Natural killer cell (primary cell): ENCODE data around the gene LRRTM3. TPM values are rescaled to one million over a fixed set of nuclear protein-coding genes. Genes with fewer than 3 reads are reported as not detected.

Experiments
- ATAC-seq, 3 donors: fragments of 150-1000 bp in 2 of 3; fragments of 200-7000 bp in 1 of 3; cut with Tn5 transposase; 1 replicate in 1 of 3; 2 replicates in 2 of 3; pipeline ENCODE4 v1.10.0; 2021; ENCODE audit warnings: mild to moderate bottlenecking in 2 of 3, moderate library complexity in 2 of 3
- DNase-seq, 2 donors: peaks; one replicate each; pipeline versions ENCODE4 v3.0.0 to v3.0.0-alpha.2; 2013 to 2021; ENCODE audit warnings: mixed read lengths in 1 of 2
- H3K27ac ChIP-seq: one replicate; pipeline ENCODE4 v1.5.1; 2013; ENCODE audit warnings: mild to moderate bottlenecking, low read length
- H3K27me3 ChIP-seq: one replicate; pipeline ENCODE4 v1.6.1; 2013; ENCODE audit warnings: low read length; ENCODE audit not compliant: control insufficient read depth, insufficient read depth
- H3K36me3 ChIP-seq: one replicate; pipeline ENCODE4 v1.6.1; 2013; ENCODE audit warnings: low read length; ENCODE audit not compliant: control insufficient read depth, insufficient read depth
- H3K4me1 ChIP-seq: one replicate; pipeline ENCODE4 v1.6.1; 2013; ENCODE audit warnings: low read length; ENCODE audit not compliant: control insufficient read depth, insufficient read depth
- H3K4me3 ChIP-seq: one replicate; pipeline ENCODE4 v1.5.1; 2013; ENCODE audit warnings: low read length
- H3K9me3 ChIP-seq: one replicate; pipeline ENCODE4 v1.6.1; 2013; ENCODE audit warnings: low read length; ENCODE audit not compliant: control insufficient read depth, insufficient read depth
- H3K27ac Mint-ChIP-seq, 2 donors: one replicate each; pipeline ENCODE4 v1.8.0; 2022; ENCODE audit warnings: mild to moderate bottlenecking in 2 of 2, mixed read lengths in 2 of 2, moderate library complexity in 1 of 2
- H3K27me3 Mint-ChIP-seq, 2 donors: one replicate each; pipeline ENCODE4 v1.8.0; 2022; ENCODE audit warnings: low read depth in 2 of 2, mixed read lengths in 2 of 2
- H3K36me3 Mint-ChIP-seq: one replicate; pipeline ENCODE4 v1.8.0; 2022; ENCODE audit warnings: mixed read lengths
- H3K4me1 Mint-ChIP-seq, 2 donors: one replicate each; pipeline ENCODE4 v1.8.0; 2022; ENCODE audit warnings: mixed read lengths in 2 of 2
- H3K4me3 Mint-ChIP-seq: one replicate; pipeline ENCODE4 v1.8.0; 2022; ENCODE audit warnings: mild to moderate bottlenecking, moderate library complexity, mixed read lengths
- H3K9me3 Mint-ChIP-seq, 2 donors: one replicate each; pipeline ENCODE4 v1.8.0; 2022; ENCODE audit warnings: mixed read lengths in 2 of 2
- CTCF ChIP-seq: fragments of 200-600 bp; IDR thresholded peaks from one replicate; pipeline ENCODE4 v1.8.0; 2022; ENCODE audit warnings: antibody characterized with exemption
- WGBS: methylation state at CpG from one replicate; pipeline ENCODE4 v1.1.7; 2013; ENCODE audit warnings: missing lambda C conversion rate; ENCODE audit not compliant: insufficient coverage; 5-methylcytosine and 5-hydroxymethylcytosine counted together
- intact Hi-C: fragments of 100-400 bp; cut with micrococcal nuclease; formaldehyde crosslinking; loops from one replicate; pipeline ENCODE4 v1.14.2; 2022
- total RNA-seq, 4 donors: library from RNA; stranded (reverse); fragments of 120-200 nt in 1 of 4; gene quantifications; one replicate each; pipeline versions ENCODE4 v1.2.3 to v1.2.4, GENCODE V29; 2013 to 2022

The LRRTM3 gene
- total RNA-seq, 3 donors from 2014 or later (not counting 1 experiment from before 2014, with no cell fraction given), result not detected

GRCh38 chr10:67086327-67087134 is 160.7 kb downstream of the LRRTM3 start:
- Mint-ChIP-seq H3K4me1 (no peaks in the 10 kb centered on the region), H3K9me3 (peaks cover 4% of the 10 kb centered on the region in 2 donors)
- no peak for DNase-seq

GRCh38 chr10:67087135-67087425 is 161.2 kb downstream of the LRRTM3 start:
- ATAC-seq (no peak), DNase-seq (no peak)
- Mint-ChIP-seq H3K27ac (no peak overlapping the region), H3K36me3 (no peaks in the 10 kb centered on the region), H3K27me3 (no peaks in the 10 kb centered on the region), H3K4me3 (no peak overlapping the region), H3K4me1 (no peaks in the 10 kb centered on the region), H3K9me3 (peaks cover 3 to 5% of the 10 kb centered on the region in 2 donors)
- H3K4me3 ChIP-seq, result no peak overlapping the region
- H3K36me3 ChIP-seq, result no peaks in the 10 kb centered on the region
- no peaks in the 10 kb centered on the region for H3K9me3 ChIP-seq
- H3K27me3 ChIP-seq, result no peaks in the 10 kb centered on the region
- intact Hi-C loops, result no loop called here
- no peak overlapping the region for H3K27ac ChIP-seq
- no peak for TF ChIP-seq CTCF
- no peaks in the 10 kb centered on the region for H3K4me1 ChIP-seq

More at GRCh38 chr10:67086327-67087134, 160.7 kb downstream of the LRRTM3 start:
- H3K27me3 Mint-ChIP-seq, result no peaks in the 10 kb centered on the region
- no peaks in the 10 kb centered on the region for H3K4me1 ChIP-seq
- 57% methylated on average over 1 of the region's 2 CpGs for WGBS
- no peaks in the 10 kb centered on the region for H3K36me3 Mint-ChIP-seq
- no peaks in the 10 kb centered on the region for H3K27me3 ChIP-seq
- H3K27ac ChIP-seq, result no peak overlapping the region
- no peak for TF ChIP-seq CTCF
- no peaks in the 10 kb centered on the region for H3K36me3 ChIP-seq
- H3K4me3 Mint-ChIP-seq, result no peak overlapping the region
- intact Hi-C loops, result no loop called here
- no peak overlapping the region for H3K27ac Mint-ChIP-seq
- H3K4me3 ChIP-seq, result no peak overlapping the region
- H3K9me3 ChIP-seq, result no peaks in the 10 kb centered on the region
- no peak for ATAC-seq

- intact Hi-C loops, result no loop called here
- Mint-ChIP-seq H3K27me3 (no peaks in the 10 kb centered on the region), H3K27ac (no peak overlapping the region), H3K4me1 (no peaks in the 10 kb centered on the region), H3K9me3 (peaks cover 3 to 5% of the 10 kb centered on the region in 2 donors), H3K36me3 (no peaks in the 10 kb centered on the region), H3K4me3 (no peak overlapping the region)
- TF ChIP-seq CTCF, result no peak
- Histone ChIP-seq H3K36me3 (no peaks in the 10 kb centered on the region), H3K4me3 (no peak overlapping the region), H3K9me3 (no peaks in the 10 kb centered on the region), H3K27me3 (no peaks in the 10 kb centered on the region), H3K4me1 (no peaks in the 10 kb centered on the region), H3K27ac (no peak overlapping the region)
- WGBS, result no CpG with 5 or more reads among the region's 1 CpG
- no peak for DNase-seq
- no peak for ATAC-seq
Observed at GRCh38 chr10:67088036-67088435, 162.2 kb downstream of the LRRTM3 start.

- Mint-ChIP-seq H3K4me3 (no peak overlapping the region), H3K36me3 (no peaks in the 10 kb centered on the region), H3K4me1 (no peaks in the 10 kb centered on the region), H3K27ac (no peak overlapping the region), H3K9me3 (peaks cover 4 to 5% of the 10 kb centered on the region in 2 donors), H3K27me3 (no peaks in the 10 kb centered on the region)
- WGBS, result 75% methylated on average over 2 of the region's 2 CpGs
- Histone ChIP-seq H3K9me3 (no peaks in the 10 kb centered on the region), H3K36me3 (no peaks in the 10 kb centered on the region), H3K4me1 (no peaks in the 10 kb centered on the region), H3K27ac (no peak overlapping the region), H3K27me3 (no peaks in the 10 kb centered on the region), H3K4me3 (no peak overlapping the region)
- ATAC-seq, result no peak
- TF ChIP-seq CTCF, result no peak
- intact Hi-C loops, result no loop called here
- DNase-seq, result no peak
Observed at GRCh38 chr10:67095531-67095930, 169.7 kb downstream of the LRRTM3 start.
